AG20443 (cell line): Measurements from ENCODE around the gene SGCE.

Experiments used
- DNase-seq: peaks from one replicate; pipeline ENCODE4 v3.0.0; 2012; ENCODE audit warnings: low spot score, mixed read lengths

SGCE gene

GRCh38 chr7:94621120-94621519 lies 34.8 kb downstream of the SGCE start:
- DNase-seq = no peak

- peak; percentile 93 for DNase-seq
Observed at GRCh38 chr7:94620703-94621118, 35.2 kb downstream of the SGCE start.

DNA sequence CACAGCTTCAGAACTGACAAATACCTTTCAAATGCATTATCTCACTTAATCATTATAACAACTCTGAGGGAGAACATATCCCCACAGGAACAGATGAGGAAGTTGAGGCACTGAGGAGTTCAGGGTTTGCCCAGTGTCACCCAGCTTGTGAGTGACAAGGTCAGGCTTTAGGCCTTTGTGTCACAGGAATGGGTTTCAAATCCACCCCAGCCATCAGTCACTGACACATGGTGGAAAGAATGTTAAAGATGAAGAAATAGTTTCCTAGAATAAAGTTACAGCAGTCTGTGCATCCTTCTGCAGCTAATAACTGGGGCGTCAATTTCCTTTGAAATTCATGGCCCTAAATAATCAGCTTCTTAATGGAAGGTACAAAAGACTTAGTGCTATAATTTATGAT lies 37.8 kb downstream of the SGCE start:
- peak; percentile 7 for DNase-seq

GRCh38 chr7:94616855-94617254 lies 39.1 kb downstream of the SGCE start:
- no peak for DNase-seq

- DNase-seq = no peak
Observed at GRCh38 chr7:94615666-94616065, 40.3 kb downstream of the SGCE start.

DNA sequence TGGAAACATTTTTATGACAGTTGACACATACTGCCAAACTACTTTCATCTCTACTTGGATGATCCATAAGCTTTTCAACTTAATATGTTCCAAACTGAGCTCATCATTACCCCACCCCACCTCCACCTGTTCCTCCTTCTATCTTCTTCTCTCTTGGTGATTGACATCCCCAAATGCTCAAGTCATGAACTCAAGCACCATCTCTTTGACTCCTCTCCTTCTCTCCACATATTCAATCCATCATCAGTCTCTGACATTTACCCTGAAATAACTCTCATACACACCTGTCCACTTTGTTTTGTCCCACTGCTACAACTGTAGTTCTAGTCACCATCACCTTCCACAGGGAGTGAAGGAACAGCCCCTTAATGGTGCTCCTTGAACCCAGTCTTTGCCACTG lies 43.3 kb downstream of the SGCE start:
- DNase-seq = no peak

GRCh38 chr7:94612253-94612652 lies 43.7 kb downstream of the SGCE start:
- no peak for DNase-seq

DNA sequence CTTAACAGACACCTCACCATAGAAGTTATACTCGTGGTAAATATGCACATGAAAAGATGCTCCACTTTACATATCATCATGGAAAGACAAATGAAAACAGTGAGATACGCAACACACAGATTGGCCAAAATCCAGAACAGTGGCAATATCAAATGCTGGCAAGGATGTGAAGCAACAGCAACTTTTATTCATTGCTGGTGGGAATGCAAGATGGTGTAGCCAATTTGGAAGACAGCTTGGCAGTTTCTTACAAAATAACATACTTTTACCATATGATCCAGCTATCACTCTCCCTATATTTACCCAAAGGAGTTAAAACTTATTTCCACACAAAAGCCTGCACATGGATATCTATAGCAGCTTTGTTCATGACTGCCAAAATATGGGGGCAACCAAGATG lies 46.4 kb downstream of the SGCE start:
- no peak for DNase-seq

DNA sequence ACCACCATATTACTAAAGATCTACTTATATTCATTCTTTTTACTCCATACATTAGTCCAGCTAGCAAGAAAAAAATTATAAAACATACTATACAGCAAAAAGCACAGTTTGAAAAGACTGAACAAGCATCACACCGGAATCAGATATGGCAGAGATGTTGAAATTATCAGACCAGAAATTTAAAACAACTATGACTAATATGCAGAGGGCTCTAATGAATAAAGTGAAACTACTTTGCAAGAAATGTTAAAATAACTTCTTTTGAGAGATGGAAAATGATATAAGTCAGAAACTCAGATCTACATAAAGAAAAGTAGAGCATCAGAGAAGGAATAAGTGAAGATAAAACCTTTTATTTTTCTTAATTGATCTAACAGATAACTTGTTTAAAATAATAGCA lies 50.9 kb downstream of the SGCE start:
- no peak for DNase-seq

GRCh38 chr7:94602181-94602580 lies 53.8 kb downstream of the SGCE start:
- no peak for DNase-seq

- DNase-seq = no peak
Observed at GRCh38 chr7:94600267-94600666, 55.7 kb downstream of the SGCE start.

GRCh38 chr7:94595717-94596116 lies 60.2 kb downstream of the SGCE start:
- DNase-seq = no peak

- no peak for DNase-seq
Observed at GRCh38 chr7:94594882-94595281, 61.1 kb downstream of the SGCE start.

DNA sequence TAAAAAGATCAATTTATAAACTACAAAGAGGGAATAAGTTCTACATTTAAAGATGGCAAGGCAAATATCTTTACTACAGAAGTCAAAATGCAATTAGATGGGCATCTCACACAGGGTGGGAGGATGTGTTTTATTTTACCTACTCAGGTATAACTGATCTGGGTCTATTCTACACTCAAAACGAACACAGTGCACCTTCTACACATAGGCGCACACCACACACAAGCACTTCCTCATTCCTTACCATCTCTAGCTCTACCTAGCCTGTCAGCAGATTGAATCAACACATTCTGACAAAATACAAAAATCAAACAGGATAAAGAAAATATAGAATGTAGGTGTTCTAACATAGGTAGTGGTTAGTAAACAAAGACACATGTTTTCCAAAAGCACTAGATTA lies 64.8 kb downstream of the SGCE start:
- no peak for DNase-seq

DNA sequence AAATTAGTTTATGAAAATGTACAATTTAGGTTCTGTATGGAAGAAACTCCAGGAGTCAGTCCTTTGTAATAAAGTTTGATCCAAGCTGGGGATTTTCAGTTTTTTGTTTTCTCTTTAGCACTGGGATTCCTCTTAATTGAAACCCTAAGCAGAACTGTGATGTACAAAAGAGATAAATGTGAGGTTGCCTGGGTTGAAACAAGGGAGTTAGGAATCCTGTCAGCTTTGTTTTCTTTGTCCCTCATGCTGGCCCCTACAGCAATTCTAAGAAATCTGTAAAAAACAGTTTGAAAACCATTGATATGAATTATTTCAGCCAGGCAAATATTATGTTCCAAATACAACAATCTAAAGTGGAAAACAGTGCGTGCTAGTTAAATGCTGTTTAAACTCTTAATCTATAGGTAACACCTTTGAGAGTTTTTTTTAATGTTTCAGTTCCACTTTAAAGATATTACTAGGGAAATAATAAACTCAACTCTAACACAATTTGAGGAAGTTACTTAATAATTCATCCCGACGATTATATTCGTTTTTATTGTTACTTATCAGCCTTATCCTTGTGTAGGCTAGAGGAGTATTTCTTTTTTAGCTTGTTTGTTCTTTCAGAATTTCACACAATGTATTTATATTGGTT lies 65.3 kb downstream of the SGCE start:
- no peak for DNase-seq

GRCh38 chr7:94588075-94588474 lies 67.9 kb downstream of the SGCE start:
- DNase-seq = no peak

DNA sequence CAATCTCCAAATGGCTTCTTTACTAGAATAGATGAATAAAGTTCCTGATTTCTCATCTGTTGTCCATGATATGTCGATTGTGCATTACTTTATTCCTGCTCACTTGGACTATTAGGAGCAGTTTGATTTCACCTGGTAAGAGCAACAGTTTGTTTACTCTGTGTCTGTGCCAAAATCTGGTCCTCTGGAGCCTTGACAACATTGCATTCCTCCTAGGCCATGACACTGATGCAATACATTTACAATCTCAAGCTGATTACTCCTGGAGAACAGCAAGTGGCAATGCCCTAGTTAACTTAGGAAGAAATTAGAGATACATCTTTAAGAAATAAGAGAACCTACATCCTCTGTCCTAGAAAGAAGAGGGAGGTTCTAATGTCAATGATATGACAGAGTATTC lies 71.8 kb downstream of the SGCE start:
- no peak for DNase-seq

DNA sequence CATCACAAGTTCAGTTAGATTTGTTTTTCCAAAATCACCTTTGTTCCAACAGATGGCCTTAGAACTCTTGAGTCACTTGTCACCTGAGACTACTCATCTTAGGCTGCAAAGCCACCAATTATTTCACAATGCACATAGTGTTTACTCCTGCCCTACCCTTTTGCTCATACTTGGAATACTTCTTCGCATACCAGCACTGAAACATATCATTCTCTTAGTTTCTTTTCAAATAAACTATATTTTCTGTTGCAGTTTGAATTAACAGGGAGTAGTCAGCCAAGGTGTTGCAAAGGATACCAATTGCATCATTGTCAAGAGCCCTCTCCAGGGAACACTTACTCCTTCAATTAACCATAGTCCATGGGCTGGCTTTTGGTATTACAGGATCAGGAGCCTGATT lies 75.3 kb downstream of the SGCE start:
- peak; percentile 31 for DNase-seq

GRCh38 chr7:94579470-94579869 lies 76.5 kb downstream of the SGCE start:
- no peak for DNase-seq

GRCh38 chr7:94578614-94579013 lies 77.3 kb downstream of the SGCE start:
- DNase-seq = no peak

- DNase-seq = no peak
Observed at GRCh38 chr7:94577357-94577756, 78.6 kb downstream of the SGCE start.

DNA sequence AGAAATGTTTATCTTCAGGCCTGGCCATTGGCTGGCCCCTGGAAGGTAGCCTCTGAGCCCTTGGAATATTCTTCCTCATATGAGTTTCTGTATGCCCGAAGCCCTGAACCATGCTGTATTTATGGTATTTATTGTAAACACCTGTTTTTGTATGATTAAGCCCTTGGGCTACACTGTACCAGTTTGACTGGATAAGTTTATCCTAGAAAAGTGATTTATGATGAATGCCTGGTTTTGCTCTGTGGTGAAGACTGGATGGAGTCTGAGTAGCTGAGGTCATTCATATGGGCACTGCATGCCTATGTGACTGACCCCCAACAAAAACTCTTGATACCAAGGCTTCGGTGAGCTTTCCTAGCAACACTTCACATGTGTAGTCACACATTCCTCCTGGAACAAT lies 79.6 kb downstream of the SGCE start:
- no peak for DNase-seq

- DNase-seq = no peak
Observed at GRCh38 chr7:94575646-94576045, 80.3 kb downstream of the SGCE start.

GRCh38 chr7:94571816-94572215 lies 84.1 kb downstream of the SGCE start:
- no peak for DNase-seq

GRCh38 chr7:94567396-94567795 lies 88.5 kb downstream of the SGCE start:
- no peak for DNase-seq
